Measurements from ENCODE around the gene SERPINA3.

- TF ChIP-seq POLR2A (IDR thresholded peaks at IDR 0.05; ENCODE audit: low read depth, low read length) (no peak), POLR2AphosphoS5 (IDR thresholded peaks at IDR 0.05; ENCODE audit: low read depth, low read length) (no peak)
Observed at GRCh38 chr14:94635154-94635553, 23.0 kb downstream of the SERPINA3 start.
